HG02884 (cell line): ENCODE measurements around the gene MVD.
"Not testable (repeated sequence)": the region's sequence is repeated elsewhere in the genome, so short reads cannot be mapped to it uniquely, and the experiment has no call there.

Experiments
- ATAC-seq: cut with Tn5 transposase; IDR thresholded peaks from one replicate; pipeline ENCODE4 v1.9.1; 2021; ENCODE audit warnings: mild to moderate bottlenecking, moderate library complexity; ENCODE audit not compliant: unreplicated experiment

The MVD gene

DNA sequence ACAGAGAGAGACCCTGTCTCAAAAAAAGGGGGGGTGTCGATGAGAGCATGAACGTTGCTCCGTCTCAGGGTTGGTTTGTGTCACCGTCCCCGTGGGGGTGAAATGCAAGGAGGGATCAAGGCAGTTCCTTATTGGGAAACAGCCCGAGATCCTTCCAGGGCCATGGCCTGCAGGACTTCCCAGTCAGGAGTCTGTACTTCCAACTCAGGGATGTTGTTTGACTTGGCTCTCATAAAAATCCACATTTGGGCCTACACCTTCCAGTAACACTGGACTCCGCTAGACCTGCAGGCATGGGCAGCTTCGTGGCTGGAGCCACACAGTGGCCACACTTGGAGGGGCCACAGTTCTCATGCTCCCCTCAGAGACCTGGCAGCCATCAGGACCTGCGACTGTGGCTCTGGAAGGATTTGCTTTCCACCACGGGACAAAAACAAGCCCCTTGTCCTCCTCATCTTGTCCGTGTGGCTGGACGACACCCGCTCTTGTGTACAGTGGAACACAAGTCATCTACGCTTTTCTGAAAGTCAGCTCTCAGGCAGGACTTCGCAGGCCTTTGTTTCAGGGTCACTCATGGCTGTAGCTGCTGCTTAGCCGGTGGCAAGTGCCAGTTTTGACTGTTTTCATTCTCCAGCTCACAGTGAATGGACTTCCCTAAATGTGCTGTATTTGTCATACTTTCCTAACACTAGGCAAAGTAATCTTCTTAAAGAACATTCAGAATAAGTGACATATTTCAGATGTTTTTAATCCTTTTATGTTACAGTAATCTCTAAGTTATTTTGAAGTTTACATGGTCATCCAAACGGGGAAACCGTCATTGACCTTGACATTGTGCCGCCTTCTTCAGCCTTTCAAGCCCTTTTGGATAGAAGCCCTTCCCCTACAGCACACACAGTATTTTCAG lies 48.7 kb downstream of the MVD start:
- no peak for ATAC-seq

DNA sequence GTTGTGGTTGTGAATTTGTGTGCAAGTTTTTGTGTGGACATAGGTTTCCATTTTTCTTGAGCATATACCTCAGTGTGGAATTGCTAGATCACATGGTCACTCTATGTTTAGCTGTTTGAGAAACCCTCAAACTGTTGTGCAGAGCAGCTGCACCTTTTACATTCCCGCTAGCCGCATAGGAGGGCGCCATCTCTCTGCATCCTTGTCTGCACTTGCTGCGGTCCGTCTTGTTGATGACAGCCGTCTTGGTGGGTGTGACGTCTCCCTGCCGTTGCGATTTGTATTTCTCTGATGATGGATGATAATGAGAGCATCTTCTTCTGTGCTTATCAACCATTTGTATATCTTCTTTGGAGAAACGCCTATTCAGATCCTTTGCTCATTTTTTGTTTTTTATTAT lies 49.6 kb downstream of the MVD start:
- ATAC-seq: no peak

DNA sequence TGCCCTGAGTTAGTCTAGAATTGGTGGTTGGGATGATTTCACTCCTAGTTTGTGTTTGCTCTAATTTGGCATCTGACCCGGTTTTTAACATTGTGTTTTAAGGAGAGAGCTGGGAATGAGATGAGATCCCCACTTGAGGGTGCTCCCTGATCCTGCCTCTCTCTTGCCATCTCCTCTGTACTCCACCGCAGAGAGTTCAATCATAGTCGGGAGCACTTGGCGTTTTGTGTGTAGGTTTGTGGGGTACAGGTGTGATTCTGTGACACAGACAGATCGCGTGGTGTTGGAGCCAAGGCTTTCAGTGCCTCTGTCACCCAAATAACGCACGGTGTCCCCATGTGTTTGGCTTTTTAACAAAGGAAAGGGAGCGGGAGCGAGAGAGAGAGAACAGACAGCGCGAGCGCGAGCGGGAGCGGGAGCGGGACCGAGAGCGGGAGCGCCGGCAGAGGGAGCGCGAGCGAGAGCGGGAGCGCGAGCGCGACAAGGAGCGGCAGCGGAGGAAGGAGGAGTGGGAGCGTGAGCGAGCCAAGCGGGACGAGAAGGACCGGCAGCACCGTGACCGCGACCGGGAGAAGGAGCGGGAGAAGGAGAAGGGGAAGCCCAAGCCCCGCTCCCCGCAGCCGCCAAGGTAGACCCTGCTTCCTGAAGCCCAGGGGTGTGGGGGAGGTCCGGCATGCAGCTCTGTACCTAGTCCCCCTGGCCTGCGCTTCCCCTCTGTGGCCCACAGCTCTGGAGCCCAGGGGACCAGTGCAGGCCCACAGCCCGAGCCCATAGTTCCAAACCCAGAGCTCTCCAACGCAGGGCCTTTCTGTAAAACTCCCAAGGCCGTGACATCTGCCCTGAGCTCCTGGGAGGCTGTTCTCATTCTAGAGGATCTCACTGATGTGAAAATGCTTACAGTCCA lies 51.7 kb downstream of the MVD start:
- no peak for ATAC-seq

DNA sequence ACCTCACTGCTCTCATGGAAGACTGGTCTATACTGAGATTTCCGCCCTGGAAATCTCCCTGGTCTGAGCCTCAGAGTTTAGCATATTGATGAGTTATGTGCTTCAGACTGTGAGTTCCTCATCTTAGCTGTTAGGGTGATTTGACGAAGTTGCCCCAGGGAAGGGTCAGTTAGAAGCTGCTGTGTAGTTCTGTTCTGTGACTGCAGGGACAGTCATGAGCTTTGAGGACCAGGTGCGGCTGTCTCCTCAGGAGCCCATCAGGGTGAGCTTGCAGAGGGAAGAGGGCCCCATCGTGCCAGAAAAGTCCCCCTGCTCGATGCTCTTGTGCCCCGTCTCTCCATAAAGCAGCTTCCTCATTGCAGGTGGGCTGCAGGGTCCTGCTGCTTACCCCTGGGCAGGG lies 52.8 kb downstream of the MVD start:
- no peak for ATAC-seq

DNA sequence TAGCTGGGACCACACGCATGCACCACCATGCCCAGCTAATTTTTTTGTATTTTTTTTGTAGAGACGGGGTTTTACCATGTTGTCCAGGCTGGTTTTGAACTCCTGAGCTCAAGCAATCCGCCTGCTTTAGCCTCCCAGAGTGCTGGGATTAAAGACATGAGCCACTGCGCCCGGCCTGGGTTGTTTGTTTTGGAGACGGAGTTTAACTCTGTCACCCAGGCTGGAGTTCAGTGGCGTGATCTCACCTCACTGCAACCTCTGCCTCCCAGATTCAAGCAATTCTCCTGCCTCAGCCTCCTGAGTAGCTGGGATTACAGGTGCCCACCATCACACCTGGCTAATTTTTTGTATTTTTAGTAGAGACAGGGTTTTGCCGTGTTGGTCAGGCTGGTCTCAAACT lies 53.5 kb downstream of the MVD start:
- ATAC-seq: not testable (repeated sequence)

DNA sequence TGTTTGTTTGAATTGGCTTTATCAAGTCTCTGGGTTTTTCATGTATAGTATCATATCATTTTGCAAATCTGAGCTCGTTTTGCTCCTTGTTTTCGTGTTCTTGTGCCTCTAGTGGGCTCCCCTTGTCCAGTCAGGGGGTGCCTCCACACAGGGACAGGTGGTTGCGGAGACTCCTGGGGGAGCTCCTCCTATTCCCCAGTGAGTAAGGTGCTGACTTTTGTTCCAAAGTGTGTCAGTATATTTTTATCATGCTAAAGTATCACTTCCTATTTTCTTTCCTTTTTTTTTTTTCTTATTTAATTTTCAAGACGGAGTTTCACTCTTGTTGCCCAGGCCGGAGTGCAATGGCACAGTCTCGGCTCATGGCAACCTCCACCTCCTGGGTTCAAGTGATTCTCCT lies 54.8 kb downstream of the MVD start:
- no peak for ATAC-seq

DNA sequence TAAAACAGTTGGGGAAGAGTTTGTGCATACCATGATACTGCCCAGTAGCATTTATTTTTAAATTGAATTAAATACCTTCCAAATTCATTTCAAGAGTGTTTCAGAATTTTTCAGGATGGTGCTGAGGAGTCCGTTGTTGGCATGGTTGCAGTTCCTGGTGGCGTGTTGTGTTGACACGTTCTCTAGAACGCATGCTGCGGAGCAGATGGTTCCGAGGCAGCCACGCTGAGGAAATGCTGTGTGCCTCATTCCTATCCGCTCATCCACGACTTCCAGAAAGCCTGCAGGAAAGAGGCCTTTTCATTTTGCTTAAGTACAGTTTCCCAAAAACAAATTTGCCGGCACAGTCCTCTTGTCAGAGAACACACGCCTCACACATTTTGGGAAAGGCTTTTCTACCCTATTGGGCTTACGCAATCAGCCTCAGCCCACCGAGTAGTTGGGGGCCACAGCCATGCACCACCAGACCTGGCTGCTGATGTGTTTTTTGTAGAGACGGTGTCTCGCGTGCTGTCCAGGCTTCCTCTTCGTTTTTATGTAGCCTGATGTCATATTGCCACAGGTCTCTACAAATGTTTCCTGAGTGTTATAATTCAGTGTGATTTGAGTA lies 56.6 kb downstream of the MVD start:
- no peak for ATAC-seq

DNA sequence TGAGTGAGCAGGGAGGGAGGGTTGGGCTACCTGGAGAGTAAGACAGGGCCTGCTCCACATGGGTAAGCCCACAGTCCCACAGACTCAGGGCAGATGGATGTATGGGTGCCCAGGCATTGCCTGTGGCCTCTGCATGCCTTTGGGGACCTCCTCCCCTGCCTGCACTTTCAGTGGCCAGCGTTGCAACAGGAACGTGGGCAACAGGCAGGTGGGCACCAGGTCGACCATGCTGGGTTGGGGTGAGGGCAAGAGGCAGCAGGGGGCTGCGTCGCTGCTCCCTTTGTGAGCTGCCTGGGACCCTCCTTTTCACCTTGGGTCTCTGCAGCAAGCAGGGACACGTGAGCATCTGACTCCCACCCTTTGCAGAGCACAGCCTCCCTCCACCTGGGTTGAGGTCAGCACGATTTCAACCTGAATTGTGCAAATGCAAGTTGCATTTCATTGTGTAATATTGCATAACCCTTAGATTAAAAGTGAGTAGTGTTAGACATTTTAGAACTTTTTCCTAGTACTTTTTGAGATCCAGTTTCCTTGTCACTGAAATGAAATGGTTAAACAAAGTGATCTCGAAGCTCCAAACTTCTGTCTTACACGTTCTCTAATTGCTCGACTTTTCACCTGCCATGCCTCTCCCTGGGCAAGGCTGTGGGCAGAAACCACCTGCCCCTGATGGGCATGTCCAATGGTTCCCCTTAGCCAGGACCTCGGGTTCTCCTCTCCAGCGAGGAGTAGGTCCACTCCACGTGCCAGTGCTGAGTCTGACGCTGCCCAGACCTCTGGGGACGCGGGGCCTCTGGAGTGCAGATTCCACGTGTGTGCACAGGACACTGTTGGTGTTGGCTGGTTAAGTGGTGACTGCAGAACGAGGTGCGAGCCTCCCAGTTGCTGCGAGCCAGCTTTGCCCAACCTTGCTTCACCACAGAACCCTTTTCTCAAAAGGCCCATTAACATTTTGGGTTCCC lies 57.4 kb downstream of the MVD start:
- ATAC-seq: no peak

DNA sequence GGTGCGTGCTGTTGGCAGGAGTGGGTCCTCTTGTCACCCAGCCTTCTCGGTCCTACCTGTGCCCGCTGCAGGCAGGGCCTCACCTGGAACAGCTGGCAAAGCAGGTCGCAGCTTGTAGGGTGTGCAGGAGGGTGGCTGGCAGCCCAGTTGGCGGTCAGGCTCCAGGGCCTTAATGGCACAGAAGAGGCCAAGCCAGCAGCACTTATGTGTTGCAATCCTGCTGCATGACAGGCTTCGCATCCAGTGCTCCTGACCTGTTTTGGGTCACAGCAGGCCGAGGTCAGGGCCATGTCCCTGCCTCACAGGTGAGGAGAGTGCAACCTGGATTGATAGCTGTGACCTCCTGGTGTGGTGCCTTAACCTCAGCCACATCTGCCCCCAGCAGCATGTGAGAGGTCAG lies 60.8 kb downstream of the MVD start:
- no peak for ATAC-seq
